ENCODE measurements around the gene GALNT12. TPM values are rescaled to one million over a fixed set of nuclear protein-coding genes. Genes with fewer than 3 reads are reported as not detected.

Gene GALNT12
- total RNA-seq, 4 donors from 2014 or later = 17.5 to 25.9 (median 21.1) TPM

GRCh38 chr9:98796364-98797101 is 10.9 kb upstream of the GALNT12 start, which contains the start of gene ANKS6:
ANKS6 (minus strand) TSS chr9:98796555; CDS start chr9:98796491, 64 bp downstream.
- peaks cover 7 to 55% (median 21%) of the 10 kb centered on the region in 3 donors for H3K4me1 ChIP-seq
- no peaks in the 10 kb centered on the region for H3K9me3 ChIP-seq
- WGBS, 2 donors = 28 to 31% methylated on average over 8 to 12 of the region's 86 CpGs
- H3K4me3 ChIP-seq = peak within 1 kb of the TSS; percentile 58 to 89 (median 74)
- DNase-seq = no peak
- intact Hi-C loops (cut with DNase I) = loop anchor here (10.0 kb wide), 1 partner anchor 482 kb away; no protein-coding TSS in a partner anchor
- no peaks in the 10 kb centered on the region for H3K27me3 ChIP-seq
- H3K36me3 ChIP-seq = no peaks in the 10 kb centered on the region
- peak in 2 of 4 donors; percentile 33 to 49 for TF ChIP-seq POLR2A (IDR thresholded peaks at IDR 0.05)
- TF ChIP-seq CTCF (IDR thresholded peaks at IDR 0.05) = peak; percentile 15 to 76 (median 60)
- H3K27ac ChIP-seq = peak within 1 kb of the TSS; percentile 80 to 89 (median 86)

- Histone ChIP-seq H3K4me3 (no peak overlapping the region), H3K4me1 (peaks cover 7 to 60% (median 22%) of the 10 kb centered on the region in 3 donors), H3K27me3 (no peaks in the 10 kb centered on the region), H3K36me3 (no peaks in the 10 kb centered on the region), H3K27ac (no peak overlapping the region), H3K9me3 (no peaks in the 10 kb centered on the region)
- intact Hi-C loops (cut with DNase I) = loop anchor here (10.0 kb wide), 1 partner anchor 483 kb away; no protein-coding TSS in a partner anchor
- TF ChIP-seq POLR2A (IDR thresholded peaks at IDR 0.05) = no peak
- TF ChIP-seq CTCF (IDR thresholded peaks at IDR 0.05) = no peak
- WGBS, 2 donors = 80% methylated on average over 4 of the region's 4 CpGs
- no peak for DNase-seq
Measured at GRCh38 chr9:98797491-98797890, 10.0 kb upstream of the GALNT12 start.

- DNase-seq = no peak
- peaks cover 7 to 63% (median 22%) of the 10 kb centered on the region in 3 donors for H3K4me1 ChIP-seq
- intact Hi-C loops (cut with DNase I) = loop anchor here (10.0 kb wide), 1 partner anchor 483 kb away; no protein-coding TSS in a partner anchor
- H3K4me3 ChIP-seq = no peak overlapping the region
- H3K27ac ChIP-seq = no peak overlapping the region
- H3K36me3 ChIP-seq = no peaks in the 10 kb centered on the region
- no peak for TF ChIP-seq CTCF (IDR thresholded peaks at IDR 0.05)
- no peaks in the 10 kb centered on the region for H3K9me3 ChIP-seq
- 83 to 85% methylated on average over 3 of the region's 3 CpGs for WGBS, 2 donors
- no peaks in the 10 kb centered on the region for H3K27me3 ChIP-seq
Measured at GRCh38 chr9:98798254-98798653, 9.2 kb upstream of the GALNT12 start.

GRCh38 chr9:98801561-98801960 is 5.9 kb upstream of the GALNT12 start:
- Histone ChIP-seq H3K27me3 (no peaks in the 10 kb centered on the region), H3K36me3 (no peaks in the 10 kb centered on the region), H3K4me3 (no peak overlapping the region), H3K9me3 (no peaks in the 10 kb centered on the region), H3K4me1 (peaks cover 11 to 75% (median 26%) of the 10 kb centered on the region in 3 donors), H3K27ac (peak overlapping the region in 2 of 4 donors; percentile 12 to 56)
- DNase-seq = no peak
- 86 to 91% methylated on average over 1 of the region's 1 CpG for whole genome bisulfite sequencing, 2 donors
- intact Hi-C loops (cut with DNase I) = no loop called here
- TF ChIP-seq CTCF (IDR thresholded peaks at IDR 0.05) = no peak
- no peak for TF ChIP-seq POLR2A (IDR thresholded peaks at IDR 0.05)

- TF ChIP-seq POLR2A (IDR thresholded peaks at IDR 0.05) (no peak), CTCF (IDR thresholded peaks at IDR 0.05) (no peak)
- peak overlapping the region in 2 of 4 donors; percentile 12 to 56 for H3K27ac ChIP-seq
- intact Hi-C loops (cut with DNase I) = no loop called here
- no peaks in the 10 kb centered on the region for H3K9me3 ChIP-seq
- H3K4me3 ChIP-seq = no peak overlapping the region
- peaks cover 12 to 75% (median 26%) of the 10 kb centered on the region in 3 donors for H3K4me1 ChIP-seq
- 40 to 77% methylated on average over 1 of the region's 1 CpG for WGBS, 2 donors
- H3K36me3 ChIP-seq = no peaks in the 10 kb centered on the region
- H3K27me3 ChIP-seq = no peaks in the 10 kb centered on the region
- DNase-seq = no peak
Measured at GRCh38 chr9:98801969-98802371, 5.5 kb upstream of the GALNT12 start.

All from esophagus squamous epithelium (tissue), 5 donors.